DMS53 treated with DMSO at 0.1 percent for 48 hours (cell line): Measurements from ENCODE around the gene F2R.
"Not testable (repeated sequence)": the region's sequence is repeated elsewhere in the genome, so short reads cannot be mapped to it uniquely, and the experiment has no call there.

Source experiments
- DNase-seq: peaks from one replicate; lab custom pipeline; 2025; ENCODE audit not compliant: unreplicated experiment; lab: John Stamatoyannopoulos, UW

Gene F2R

GRCh38 chr5:76747706-76748105, 31.8 kb downstream of the F2R start:
- no peak for DNase-seq

GRCh38 chr5:76751291-76751690, 35.4 kb downstream of the F2R start:
- no peak for DNase-seq

GRCh38 chr5:76754668-76755078, 38.7 kb downstream of the F2R start:
- no peak for DNase-seq

DNA sequence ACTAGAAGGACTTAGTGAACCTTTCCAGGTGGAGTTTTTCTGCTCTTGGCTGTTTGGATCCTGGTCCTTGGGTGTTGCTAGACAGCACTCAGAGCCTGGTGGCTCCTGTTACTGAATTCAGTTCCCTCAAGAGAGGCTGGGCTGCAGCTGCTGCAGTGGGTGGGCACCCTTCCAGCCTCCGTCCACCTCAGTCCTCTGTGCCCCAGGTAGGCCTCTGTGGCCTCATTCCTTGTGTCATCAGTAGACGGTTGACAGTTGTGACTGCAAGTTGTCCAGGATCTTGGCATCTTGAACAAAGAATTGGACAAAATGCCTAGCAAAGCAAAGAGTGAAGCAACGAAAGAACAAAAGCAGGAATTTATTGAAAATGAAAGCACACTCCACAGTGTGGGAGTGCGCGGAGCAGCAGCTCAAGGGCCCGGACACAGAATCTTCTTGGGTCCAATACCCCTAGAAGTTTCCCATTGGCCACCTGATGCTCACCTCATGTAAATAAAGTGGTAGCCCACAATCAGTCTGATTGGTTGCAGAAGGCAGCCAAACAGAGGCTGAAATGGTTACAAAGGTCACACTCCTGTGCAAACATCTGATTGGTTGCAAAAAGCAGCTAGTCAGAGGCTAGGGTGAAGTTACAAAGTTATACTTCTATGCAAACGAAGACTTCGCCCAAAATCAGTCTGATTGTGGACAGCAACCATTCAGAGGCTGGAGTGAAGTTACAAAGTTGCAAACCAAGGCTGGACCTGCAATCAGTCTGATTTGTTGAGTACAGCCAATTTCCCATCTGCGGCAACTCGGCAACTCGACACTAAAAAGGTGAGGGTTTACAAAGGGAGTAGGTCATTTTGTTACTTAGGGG, 40.1 kb downstream of the F2R start:
- DNase-seq = no peak

GRCh38 chr5:76757049-76757448, 41.1 kb downstream of the F2R start:
- no peak for DNase-seq

DNA sequence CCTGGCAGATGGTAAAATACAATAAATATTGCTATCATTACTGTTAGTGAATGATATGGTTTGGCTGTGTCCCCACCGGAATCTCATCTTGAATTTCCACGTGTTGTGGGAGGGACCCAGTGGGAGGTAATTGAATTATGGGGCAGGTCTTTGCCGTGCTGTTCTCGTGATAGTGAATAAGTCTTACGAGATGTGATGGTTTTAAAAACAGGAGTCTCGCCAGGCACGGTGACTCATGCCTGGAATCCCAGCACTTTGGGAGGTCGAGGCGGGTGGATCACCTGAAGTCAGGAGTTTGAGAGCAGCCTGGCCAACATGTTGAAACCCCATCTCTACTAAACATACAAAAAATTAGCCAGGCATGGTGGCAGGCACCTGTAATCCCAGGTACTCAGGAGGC, 45.2 kb downstream of the F2R start:
- not testable (repeated sequence) for DNase-seq

GRCh38 chr5:76762484-76762883, 46.6 kb downstream of the F2R start:
- DNase-seq = no peak

DNA sequence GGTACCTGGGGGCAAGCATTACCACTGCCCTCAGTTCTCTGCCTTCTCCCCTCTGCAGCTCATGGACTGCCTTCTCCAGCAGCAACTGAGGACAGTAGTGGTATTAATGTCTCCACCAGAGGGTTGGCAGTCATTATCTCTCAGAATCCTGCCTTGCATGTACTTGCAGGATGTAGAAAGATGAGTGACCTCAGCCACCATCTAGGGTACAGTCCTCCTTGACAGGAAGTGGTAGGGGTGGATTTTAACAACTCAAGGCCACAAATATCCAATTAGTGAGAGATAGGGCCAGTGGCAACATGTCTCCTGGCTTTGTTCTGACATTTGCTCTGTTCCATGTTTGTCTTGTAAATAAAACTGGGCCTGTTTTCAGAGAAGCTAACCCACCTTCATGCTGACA, 47.2 kb downstream of the F2R start:
- DNase-seq = no peak

DNA sequence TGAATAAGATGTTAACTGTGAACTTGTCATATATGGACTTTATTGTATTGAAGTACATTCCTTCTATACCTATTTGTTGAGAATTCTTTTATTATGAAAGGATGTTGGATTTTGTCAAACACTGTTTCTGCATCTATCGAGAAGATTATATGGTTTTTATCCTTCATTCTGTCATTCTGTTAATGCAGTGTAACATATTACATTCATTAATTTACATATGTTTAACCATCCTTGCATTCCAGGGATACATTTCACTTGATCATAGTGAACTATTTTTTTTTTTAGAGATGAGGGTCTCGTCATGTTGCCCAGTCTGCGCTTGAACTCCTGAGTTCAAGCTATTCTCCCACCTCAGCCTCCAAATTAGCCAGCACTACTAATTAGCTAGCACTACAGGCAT, 48.4 kb downstream of the F2R start:
- DNase-seq = no peak

GRCh38 chr5:76765249-76765648, 49.3 kb downstream of the F2R start:
- DNase-seq = no peak

DNA sequence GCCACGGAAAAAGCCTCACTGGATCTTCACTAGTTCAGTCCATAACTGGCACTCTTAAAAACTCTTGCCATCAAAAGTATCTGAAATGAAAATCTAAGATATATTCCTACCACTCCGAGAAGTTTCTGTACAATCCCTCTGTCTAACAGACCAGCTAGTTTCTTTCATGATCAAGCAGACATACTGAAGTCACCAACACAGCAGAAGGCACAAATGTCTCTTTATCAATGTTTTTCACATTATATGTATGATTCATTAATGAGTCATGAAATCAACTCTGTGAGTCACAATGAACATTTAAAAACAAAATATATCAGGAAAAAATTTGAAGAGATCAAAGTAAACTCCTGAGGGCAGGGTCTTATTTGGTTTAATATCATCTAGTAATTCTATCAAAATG, 50.8 kb downstream of the F2R start:
- no peak for DNase-seq

DNA sequence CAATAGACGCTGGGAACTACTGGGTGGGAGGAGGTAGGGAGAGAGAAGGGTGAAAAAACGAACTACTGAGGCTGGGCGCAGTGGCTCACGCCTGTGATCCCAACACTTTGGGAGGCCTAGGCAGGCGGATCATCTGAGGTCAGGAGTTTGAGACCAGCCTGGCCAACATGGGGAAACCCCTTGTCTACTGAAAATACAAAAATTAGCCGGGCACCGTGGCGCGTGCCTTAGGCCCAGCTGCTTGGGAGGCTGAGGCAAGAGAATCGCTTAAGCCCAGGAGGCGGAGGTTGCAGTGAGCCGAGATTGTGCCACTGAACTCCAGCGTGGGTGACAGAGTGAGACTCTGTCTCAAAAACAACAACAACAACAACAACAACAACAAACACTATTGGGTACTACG, 55.1 kb downstream of the F2R start:
- DNase-seq = not testable (repeated sequence)

GRCh38 chr5:76771705-76772405, 55.9 kb downstream of the F2R start:
- no peak for DNase-seq

DNA sequence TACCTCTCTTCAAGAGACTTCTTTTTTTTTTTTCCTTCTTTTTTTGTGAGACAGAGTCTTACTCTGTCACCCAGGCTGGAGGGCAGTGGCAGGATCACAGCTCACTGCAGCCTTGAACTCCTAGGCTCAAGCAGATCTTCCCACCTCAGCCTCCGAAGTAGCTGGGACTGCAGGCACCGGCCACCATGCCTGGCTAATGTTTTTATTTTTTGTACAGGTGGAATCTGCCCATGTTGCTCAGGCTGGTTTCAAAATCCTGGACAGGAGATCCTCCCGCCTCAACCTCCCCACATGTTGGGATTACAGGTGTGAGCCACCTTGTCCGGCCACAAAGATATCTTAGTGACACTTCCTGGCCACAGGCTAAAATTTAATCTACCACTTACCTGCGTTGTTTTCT, 60.0 kb downstream of the F2R start:
- no peak for DNase-seq

- DNase-seq = no peak
Measured at GRCh38 chr5:76776391-76776790, 60.5 kb downstream of the F2R start.

- not testable (repeated sequence) for DNase-seq
Measured at GRCh38 chr5:76780616-76781015, 64.7 kb downstream of the F2R start.

DNA sequence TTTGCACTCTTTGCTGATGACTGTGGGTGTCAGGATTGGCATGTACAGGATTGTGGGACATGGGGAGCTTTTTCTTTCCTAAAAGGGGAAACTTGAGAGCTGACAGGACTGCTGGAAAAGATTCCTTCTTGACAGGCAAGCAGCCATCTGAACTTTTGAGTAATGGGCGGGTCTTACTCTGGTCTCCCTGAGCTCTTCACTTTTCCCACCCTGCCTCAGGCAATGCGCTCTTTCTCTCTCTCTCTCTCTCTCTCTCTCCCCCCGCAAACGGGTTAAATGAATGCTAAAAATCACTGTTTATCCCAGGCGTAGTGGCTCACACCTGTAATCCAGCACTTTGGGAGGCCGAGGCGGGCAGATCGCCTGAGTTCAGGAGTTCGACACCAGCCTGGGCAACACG, 65.8 kb downstream of the F2R start:
- no peak for DNase-seq

GRCh38 chr5:76782444-76782843, 66.5 kb downstream of the F2R start:
- no peak for DNase-seq
